Activated CD4-positive, alpha-beta T cell treated with anti-CD3 and anti-CD28 coated beads, Interleukin-2, amount 10 ng/mL, durations not matched to agents 7 days and 5 days (primary cell): ENCODE data around the gene PLK1. TPM values are rescaled to one million over a fixed set of nuclear protein-coding genes. Genes with fewer than 3 reads are reported as not detected.
"Not testable (repeated sequence)": the region's sequence is repeated elsewhere in the genome, so short reads cannot be mapped to it uniquely, and the experiment has no call there.

Source experiments
- CTCF ChIA-PET: fragments of 350-600 bp; sonication (Branson Sonifier 250); formaldehyde crosslinking; loops from one replicate; lab custom pipeline; 2021; ENCODE audit warnings: antibody characterized with exemption; lab: Charles Lee
- POLR2A ChIA-PET: fragments of 350-600 bp; sonication (Branson Sonifier 250); formaldehyde crosslinking; loops from one replicate; lab custom pipeline; 2021; ENCODE audit warnings: antibody characterized with exemption; lab: Charles Lee
- DNase-seq: peaks from one replicate; pipeline ENCODE4 v3.0.0-alpha.2; 2020
- H3K27ac Mint-ChIP-seq: one replicate; pipeline ENCODE4 v1.8.0; 2021; ENCODE audit warnings: mild to moderate bottlenecking, moderate library complexity, mixed read lengths
- H3K27me3 Mint-ChIP-seq: one replicate; pipeline ENCODE4 v1.8.0; 2021; ENCODE audit warnings: mixed read lengths
- H3K36me3 Mint-ChIP-seq: one replicate; pipeline ENCODE4 v1.8.0; 2021; ENCODE audit warnings: low read depth, mixed read lengths
- H3K4me1 Mint-ChIP-seq: one replicate; pipeline ENCODE4 v1.8.0; 2021; ENCODE audit warnings: mixed read lengths
- H3K4me3 Mint-ChIP-seq: one replicate; pipeline ENCODE4 v1.8.0; 2021; ENCODE audit warnings: mild to moderate bottlenecking, moderate library complexity, mixed read lengths
- H3K9me3 Mint-ChIP-seq: one replicate; pipeline ENCODE4 v1.8.0; 2021; ENCODE audit warnings: mixed read lengths
- total RNA-seq, 2 experiments: library from RNA; stranded (reverse); gene quantifications; one replicate each; pipeline ENCODE4 v1.2.3, GENCODE V29; 2021

Gene PLK1
- 100 to 1,000 TPM; 121 to 134 TPM for total RNA-seq

DNA sequence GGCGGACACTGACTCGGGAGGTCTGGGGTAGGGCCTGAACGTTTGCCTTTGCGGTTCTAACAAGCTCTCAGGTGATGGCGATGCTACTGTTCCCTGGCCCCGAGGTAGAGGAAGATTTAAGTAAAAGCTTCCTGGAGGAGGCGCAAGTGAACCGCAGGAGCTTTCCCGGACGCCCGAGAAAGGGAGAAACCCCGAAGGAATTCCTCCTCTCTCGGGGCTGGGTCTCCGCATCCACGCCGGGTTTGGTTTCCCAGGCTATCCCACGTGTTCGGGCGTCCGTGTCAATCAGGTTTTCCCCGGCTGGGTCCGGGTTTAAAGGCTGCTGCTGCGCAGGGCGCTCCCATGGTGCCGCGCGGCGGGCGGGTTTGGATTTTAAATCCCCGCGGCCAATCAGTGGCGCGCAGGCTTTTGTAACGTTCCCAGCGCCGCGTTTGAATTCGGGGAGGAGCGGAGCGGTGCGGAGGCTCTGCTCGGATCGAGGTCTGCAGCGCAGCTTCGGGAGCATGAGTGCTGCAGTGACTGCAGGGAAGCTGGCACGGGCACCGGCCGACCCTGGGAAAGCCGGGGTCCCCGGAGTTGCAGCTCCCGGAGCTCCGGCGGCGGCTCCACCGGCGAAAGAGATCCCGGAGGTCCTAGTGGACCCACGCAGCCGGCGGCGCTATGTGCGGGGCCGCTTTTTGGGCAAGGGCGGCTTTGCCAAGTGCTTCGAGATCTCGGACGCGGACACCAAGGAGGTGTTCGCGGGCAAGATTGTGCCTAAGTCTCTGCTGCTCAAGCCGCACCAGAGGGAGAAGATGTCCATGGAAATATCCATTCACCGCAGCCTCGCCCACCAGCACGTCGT lies at the start of gene PLK1:
PLK1 (plus strand) TSS at position 460 of the 844 bp plus-strand sequence; CDS start at position 504, 44 bp downstream.
- Mint-ChIP-seq H3K27me3 (no peaks in the 10 kb centered on the region), H3K9me3 (no peaks in the 10 kb centered on the region), H3K36me3 (peaks cover 45% of the 10 kb centered on the region), H3K4me1 (peaks cover 47% of the 10 kb centered on the region), H3K27ac (peak within 1 kb of the TSS; percentile 91), H3K4me3 (peak within 1 kb of the TSS; percentile 97)
- peak; percentile 91 for DNase-seq
- CTCF ChIA-PET: interaction anchor here (0.8 to 2.3 kb wide), 6 partner anchors 10 to 461 kb away, joined by 3 to 11 read pairs (median 4); partner anchors contain the start of genes DCTN5 and PALB2
- POLR2A ChIA-PET: no interaction called here

DNA sequence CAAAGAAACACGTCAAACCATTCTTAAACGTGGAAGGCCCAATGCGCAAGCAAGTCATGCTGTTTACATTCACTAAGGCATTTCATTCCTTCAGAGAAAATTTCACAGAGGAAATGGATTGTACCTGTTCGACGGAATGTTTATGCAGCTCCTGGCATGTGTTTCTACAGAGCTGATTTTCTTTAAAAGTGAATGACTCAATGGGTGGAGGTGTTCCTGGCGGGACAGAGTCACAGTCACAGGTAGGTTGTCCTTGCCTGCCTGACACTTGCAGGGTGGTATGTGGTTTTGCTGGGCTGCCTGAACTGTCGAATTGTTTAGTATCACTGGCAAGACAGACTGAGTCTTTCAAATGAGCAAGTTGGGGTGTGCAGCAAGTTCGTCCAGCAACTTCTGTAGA lies 49.2 kb upstream of the PLK1 start:
- Mint-ChIP-seq H3K36me3 (peaks cover 30% of the 10 kb centered on the region), H3K27ac (no peak overlapping the region), H3K9me3 (no peaks in the 10 kb centered on the region), H3K27me3 (no peaks in the 10 kb centered on the region), H3K4me1 (peaks cover 13% of the 10 kb centered on the region), H3K4me3 (no peak overlapping the region)
- ChIA-PET POLR2A (no interaction called here), CTCF (interaction anchor here (0.8 to 1.5 kb wide), 2 partner anchors 9 to 12 kb away, joined by 3 read pairs; partner anchors contain the start of genes DCTN5 and PALB2)
- DNase-seq: no peak

DNA sequence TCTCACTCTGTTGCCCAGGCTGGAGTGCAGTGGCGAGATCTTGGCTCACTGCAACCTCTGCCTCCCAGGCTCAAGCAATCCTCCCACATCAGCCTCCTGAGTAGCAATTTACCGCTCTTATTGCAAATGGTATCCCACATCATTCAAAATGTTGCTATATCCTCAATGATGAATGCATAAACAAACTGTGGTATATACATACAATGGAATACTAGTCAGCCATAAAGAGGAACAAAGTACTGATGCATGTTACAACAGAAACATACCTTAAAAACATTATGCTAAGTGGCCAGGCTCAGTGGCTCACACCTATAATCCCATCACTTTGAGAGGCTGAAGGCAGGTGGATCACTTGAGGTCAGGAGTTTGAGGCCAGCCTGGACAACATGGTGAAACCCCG lies 46.8 kb upstream of the PLK1 start:
- H3K27ac Mint-ChIP-seq, POLR2A ChIA-PET: not testable (repeated sequence)

DNA sequence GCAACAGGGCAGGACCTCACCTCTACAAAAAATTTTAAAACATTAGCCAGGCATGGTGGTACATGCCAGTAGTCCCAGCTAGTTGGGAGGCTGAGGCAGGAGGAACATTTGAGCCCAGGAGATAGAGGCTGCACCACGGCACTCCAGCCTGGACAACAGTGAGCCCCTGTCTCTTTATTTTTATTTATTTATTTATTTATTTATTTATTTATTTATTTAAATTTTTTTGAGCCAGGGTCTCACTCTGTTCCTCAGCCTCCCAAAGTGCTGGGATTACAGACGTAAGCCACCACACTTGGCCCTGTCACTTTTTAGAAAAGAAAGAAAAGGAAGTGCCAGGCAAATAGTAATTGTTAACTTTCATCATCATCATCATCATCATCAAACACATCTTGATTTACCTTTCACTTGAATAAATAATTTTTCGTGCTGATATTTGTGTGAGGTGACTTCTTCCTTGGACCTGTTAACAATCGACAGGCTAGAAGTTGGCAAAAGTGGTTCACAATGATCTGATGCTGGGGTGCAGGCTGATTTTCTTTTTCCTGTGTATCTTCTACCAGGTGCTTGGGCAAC lies 44.1 kb upstream of the PLK1 start:
- no peak overlapping the region for H3K27ac Mint-ChIP-seq
- no peak for DNase-seq
- H3K36me3 Mint-ChIP-seq: peaks cover 36% of the 10 kb centered on the region
- POLR2A ChIA-PET: no interaction called here
- no peak overlapping the region for H3K4me3 Mint-ChIP-seq
- H3K9me3 Mint-ChIP-seq: no peaks in the 10 kb centered on the region
- CTCF ChIA-PET: no interaction called here
- H3K27me3 Mint-ChIP-seq: no peaks in the 10 kb centered on the region
- H3K4me1 Mint-ChIP-seq: peaks cover 19% of the 10 kb centered on the region

More for the DNA sequence above, 46.8 kb upstream of the PLK1 start:
- CTCF ChIA-PET, H3K9me3 Mint-ChIP-seq, H3K27me3 Mint-ChIP-seq, H3K4me3 Mint-ChIP-seq, DNase-seq: not testable (repeated sequence)
- peaks cover 35% of the 10 kb centered on the region for H3K36me3 Mint-ChIP-seq
- peaks cover 16% of the 10 kb centered on the region for H3K4me1 Mint-ChIP-seq

DNA sequence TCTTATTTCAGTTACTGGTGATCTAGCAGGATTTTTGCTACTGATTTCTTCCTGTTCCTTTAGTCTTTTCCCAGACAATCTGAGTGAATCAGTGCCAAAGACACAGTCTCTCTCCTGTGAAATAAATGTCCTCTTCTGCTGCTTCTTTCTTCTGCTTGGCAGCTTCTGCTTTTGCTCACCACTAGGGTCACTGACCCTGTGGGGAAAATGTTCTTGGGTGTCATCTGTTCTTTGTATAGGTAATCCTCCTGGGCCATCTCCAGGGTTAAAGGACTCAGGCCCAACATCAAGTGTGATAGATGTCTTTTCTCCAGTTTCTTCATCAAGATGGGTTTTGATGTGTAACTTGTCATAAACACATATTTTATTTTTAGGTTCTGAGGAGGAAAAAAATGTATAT lies 42.7 kb upstream of the PLK1 start:
- ChIA-PET CTCF (no interaction called here), POLR2A (no interaction called here)
- Mint-ChIP-seq H3K36me3 (peaks cover 29% of the 10 kb centered on the region), H3K27me3 (no peaks in the 10 kb centered on the region), H3K9me3 (no peaks in the 10 kb centered on the region), H3K4me3 (no peak overlapping the region), H3K4me1 (peaks cover 25% of the 10 kb centered on the region), H3K27ac (no peak overlapping the region)
- no peak for DNase-seq

DNA sequence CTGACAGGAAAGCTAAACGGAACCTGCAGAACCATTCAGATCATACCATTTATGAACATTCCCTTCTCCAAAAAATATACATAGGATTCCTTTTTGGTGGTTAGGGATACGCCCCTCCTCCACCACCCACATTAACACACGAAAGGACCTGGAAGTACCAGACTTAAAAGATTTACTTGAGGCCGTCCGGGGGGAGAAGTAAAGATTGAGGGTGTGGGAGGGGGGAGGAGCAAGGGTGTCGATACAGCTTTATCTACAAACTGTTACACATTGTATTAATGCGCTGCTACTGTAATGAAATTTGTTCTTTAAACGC lies 38.1 kb upstream of the PLK1 start:
- ChIA-PET POLR2A (no interaction called here), CTCF (interaction anchor here (0.5 kb wide), 1 partner anchor 388 kb away, joined by 3 read pairs; no protein-coding TSS in a partner anchor)
- Mint-ChIP-seq H3K4me3 (peak overlapping the region; percentile 100), H3K9me3 (no peaks in the 10 kb centered on the region), H3K27me3 (no peaks in the 10 kb centered on the region), H3K36me3 (peaks cover 29% of the 10 kb centered on the region), H3K27ac (peak overlapping the region; percentile 99), H3K4me1 (peaks cover 39% of the 10 kb centered on the region)
- DNase-seq: no peak

DNA sequence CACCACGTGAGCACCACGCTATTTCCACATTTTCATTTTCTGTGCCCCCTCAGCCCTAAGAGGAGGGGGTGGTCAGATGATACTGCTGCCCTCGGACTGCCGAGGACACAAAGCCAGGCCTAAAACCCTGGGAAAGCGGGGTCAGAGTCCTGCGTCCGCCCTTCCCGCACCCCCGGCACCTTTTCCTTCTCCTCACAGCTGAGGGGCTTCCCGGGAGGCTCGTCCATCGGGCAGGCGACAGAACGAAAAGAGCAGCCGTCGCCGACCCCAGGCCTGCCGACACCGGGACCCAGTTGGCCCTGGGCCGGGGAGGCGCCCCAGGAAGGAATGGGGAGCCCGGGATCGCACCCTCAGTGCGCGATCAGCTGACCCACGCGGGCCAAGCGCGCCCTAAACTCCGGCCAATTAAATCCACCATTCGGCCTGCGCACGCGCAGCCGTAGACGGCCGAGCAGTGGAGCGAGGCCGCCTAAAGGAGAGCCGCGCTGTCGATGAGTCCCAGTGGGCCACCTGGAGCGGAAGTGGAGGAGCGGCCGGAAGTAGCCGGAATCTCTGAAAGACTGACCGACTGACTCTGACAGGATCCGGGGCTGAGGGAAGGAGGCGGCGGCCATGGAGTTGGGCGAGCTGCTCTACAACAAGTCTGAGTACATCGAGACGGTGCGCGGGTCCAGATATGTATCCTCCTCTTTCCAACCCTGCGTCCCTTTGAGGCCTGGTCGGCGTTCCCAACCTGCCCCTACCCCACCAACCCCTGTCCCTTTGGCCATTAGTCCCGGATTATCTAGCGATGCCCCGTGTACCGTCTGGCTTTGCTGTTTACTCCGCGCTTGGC lies 37.5 kb upstream of the PLK1 start, which contains the start of the genes DCTN5 and PALB2:
DCTN5 (plus strand) TSS at position 536 of the 835 bp plus-strand sequence; CDS start at position 613, 77 bp downstream.
PALB2 (minus strand) TSS at position 380 of the 835 bp plus-strand sequence; CDS start at position 227, 153 bp downstream.
- ChIA-PET POLR2A (interaction anchor here (0.6 kb wide), 1 partner anchor 68 kb away, joined by 6 read pairs; no protein-coding TSS in a partner anchor), CTCF (interaction anchor here (0.5 to 1.0 kb wide), 3 partner anchors 11 to 387 kb away, joined by 3 read pairs; partner anchors contain the start of gene PLK1)
- Mint-ChIP-seq H3K27ac (peak within 1 kb of the TSS; percentile 99), H3K27me3 (no peaks in the 10 kb centered on the region), H3K36me3 (peaks cover 29% of the 10 kb centered on the region), H3K4me3 (peak within 1 kb of the TSS; percentile 100), H3K4me1 (peaks cover 42% of the 10 kb centered on the region), H3K9me3 (no peaks in the 10 kb centered on the region)
- DNase-seq: peak; percentile 89

DNA sequence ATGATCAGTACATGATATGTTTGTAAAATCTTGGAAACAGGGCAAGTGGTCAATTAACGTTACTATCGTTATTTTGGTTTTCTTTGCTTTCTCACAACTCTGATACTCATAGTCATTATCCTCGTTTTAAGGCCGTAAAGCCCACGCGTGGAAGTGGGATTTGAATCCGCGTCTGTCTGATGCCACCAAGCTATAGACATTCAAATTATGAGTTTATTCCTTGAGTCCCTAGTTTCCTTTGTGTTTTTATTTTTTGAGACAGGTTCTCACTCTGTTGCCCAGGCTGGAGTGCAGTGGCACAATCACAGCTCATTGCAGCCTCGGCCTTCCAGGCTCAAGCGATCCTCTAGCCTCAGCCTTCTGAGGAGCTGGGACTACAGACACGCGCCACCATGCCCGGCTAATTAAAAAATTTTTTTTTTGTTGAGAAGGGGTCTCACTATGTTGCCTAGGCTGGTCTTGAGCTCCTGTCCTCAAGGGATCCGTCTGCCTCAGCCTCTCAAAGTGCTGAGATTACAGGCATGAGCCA lies 36.4 kb upstream of the PLK1 start:
- ChIA-PET CTCF (interaction anchor here (1.1 kb wide), 1 partner anchor 55 kb away, joined by 4 read pairs; no protein-coding TSS in a partner anchor), POLR2A (interaction anchor here (0.7 kb wide), 2 partner anchors 54 to 311 kb away, joined by 3 to 4 read pairs; no protein-coding TSS in a partner anchor)
- H3K27ac Mint-ChIP-seq: peak overlapping the region; percentile 99
- no peaks in the 10 kb centered on the region for H3K27me3 Mint-ChIP-seq
- H3K9me3 Mint-ChIP-seq: no peaks in the 10 kb centered on the region
- DNase-seq: no peak
- peaks cover 48% of the 10 kb centered on the region for H3K4me1 Mint-ChIP-seq
- peak overlapping the region; percentile 100 for H3K4me3 Mint-ChIP-seq
- peaks cover 39% of the 10 kb centered on the region for H3K36me3 Mint-ChIP-seq

DNA sequence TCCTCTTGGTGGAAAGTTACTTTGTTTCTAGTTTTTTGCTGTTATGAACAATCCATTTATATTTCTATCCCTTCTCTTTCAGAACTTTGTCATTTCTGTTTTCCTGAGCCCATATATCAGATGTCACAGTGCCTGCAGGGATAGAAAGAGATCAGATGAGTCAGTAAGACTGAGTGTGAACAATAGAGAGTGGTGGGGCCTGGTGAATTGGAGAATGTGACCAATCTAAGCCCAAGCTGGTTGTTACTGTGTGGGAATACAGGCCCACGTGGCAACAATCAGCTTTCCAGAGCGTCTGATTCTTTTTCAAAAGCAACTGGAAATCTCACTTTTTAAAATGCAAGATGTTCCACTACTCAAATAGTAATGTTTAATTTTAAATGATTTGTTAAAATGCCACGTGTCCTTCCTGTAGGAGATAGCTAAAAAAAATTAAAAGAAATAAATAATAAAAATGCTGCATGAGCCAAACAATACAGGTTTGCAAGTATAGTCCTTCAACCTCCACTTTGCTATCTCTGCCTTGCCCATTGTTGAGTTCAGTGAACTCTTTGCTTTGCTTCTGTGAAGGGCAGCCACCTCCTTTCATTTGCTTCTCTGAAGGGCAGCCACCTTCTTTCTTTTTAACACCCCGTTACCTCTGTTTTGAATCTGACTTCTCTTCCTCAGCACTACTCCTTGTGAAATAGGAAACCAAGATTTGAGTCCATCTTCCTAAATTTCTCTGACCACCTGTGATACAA lies 27.8 kb upstream of the PLK1 start:
- POLR2A ChIA-PET: no interaction called here
- Mint-ChIP-seq H3K27ac (no peak overlapping the region), H3K36me3 (peaks cover 64% of the 10 kb centered on the region), H3K4me3 (no peak overlapping the region), H3K9me3 (no peaks in the 10 kb centered on the region), H3K4me1 (peaks cover 36% of the 10 kb centered on the region), H3K27me3 (no peaks in the 10 kb centered on the region)
- no peak for DNase-seq
- CTCF ChIA-PET: interaction anchor here (0.6 kb wide), 2 partner anchors 483 to 1259 kb away, joined by 3 read pairs; no protein-coding TSS in a partner anchor

DNA sequence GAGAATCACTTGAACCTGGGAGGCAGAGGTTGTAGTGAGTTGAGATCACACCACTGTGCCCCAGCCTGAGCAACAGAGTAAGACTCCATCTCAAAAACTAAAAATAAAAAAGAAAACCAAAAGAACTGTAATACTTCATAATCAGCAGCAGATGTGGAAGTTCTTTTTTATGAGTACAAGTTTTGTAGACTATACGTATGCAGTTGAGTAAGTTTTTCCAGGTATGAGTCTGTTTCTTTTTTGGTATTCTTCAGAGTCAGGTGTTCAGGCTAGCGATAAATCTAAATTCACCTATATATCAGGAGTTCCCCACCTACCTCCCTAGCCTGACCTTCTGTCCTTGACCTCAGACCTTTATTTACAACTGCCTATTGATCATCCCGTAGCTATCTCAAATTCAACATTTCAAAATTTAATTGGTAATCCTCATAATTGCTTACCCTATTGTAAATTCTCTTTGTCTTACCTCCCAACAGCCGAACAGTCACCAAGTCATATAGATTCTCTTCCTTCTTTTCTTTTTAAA lies 26.7 kb upstream of the PLK1 start:
- no peaks in the 10 kb centered on the region for H3K27me3 Mint-ChIP-seq
- no peak overlapping the region for H3K4me3 Mint-ChIP-seq
- H3K4me1 Mint-ChIP-seq: peaks cover 27% of the 10 kb centered on the region
- H3K27ac Mint-ChIP-seq: no peak overlapping the region
- no peak for DNase-seq
- peaks cover 54% of the 10 kb centered on the region for H3K36me3 Mint-ChIP-seq
- CTCF ChIA-PET: interaction anchor here (0.6 kb wide), 1 partner anchor 1257 kb away, joined by 3 read pairs; no protein-coding TSS in a partner anchor
- POLR2A ChIA-PET: no interaction called here
- H3K9me3 Mint-ChIP-seq: no peaks in the 10 kb centered on the region

DNA sequence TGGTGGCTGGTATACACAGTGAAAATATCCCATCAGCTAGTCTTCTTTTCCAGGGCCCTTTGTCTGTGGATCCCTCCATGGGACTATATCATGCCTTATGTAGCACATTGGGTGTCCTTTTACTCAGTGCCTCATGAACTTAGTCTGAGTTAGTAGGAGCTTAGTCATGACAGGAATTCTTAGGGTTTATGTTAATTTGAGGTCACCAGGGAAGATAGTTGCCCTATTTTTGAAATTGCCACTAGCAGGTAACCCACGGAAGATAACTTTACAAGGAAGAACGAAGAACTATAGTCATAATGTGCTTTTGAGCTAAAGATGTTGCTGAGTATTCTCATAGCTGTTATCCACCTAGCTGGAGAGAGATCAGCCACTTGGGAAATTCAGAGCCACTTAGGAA lies 14.8 kb upstream of the PLK1 start:
- POLR2A ChIA-PET: no interaction called here

More for the DNA sequence above, 14.8 kb upstream of the PLK1 start:
- CTCF ChIA-PET: interaction anchor here (0.6 to 1.5 kb wide), 4 partner anchors 9 to 875 kb away, joined by 3 to 7 read pairs (median 3); no protein-coding TSS in a partner anchor
- no peak for DNase-seq
- no peaks in the 10 kb centered on the region for H3K9me3 Mint-ChIP-seq
- no peaks in the 10 kb centered on the region for H3K27me3 Mint-ChIP-seq
- H3K36me3 Mint-ChIP-seq: peaks cover 89% of the 10 kb centered on the region
- H3K4me3 Mint-ChIP-seq: no peak overlapping the region
- H3K4me1 Mint-ChIP-seq: peaks cover 7% of the 10 kb centered on the region
- no peak overlapping the region for H3K27ac Mint-ChIP-seq
